HEK293T (cell line): Measurements from ENCODE around the gene ZNF600.

Experiments used
- CTBP1 ChIP-seq: fragments of 450-650 bp; IDR thresholded peaks from 2 replicates; pipeline ENCODE4 v1.6.1; 2016; ENCODE audit warnings: borderline replicate concordance
- ELF4 ChIP-seq: fragments of 450-650 bp; IDR thresholded peaks from 2 replicates; pipeline ENCODE4 v1.6.1; 2017; ENCODE audit warnings: antibody characterized with exemption
- HDGF ChIP-seq: fragments of 450-650 bp; IDR thresholded peaks from 2 replicates; pipeline ENCODE4 v1.6.1; 2017; ENCODE audit warnings: antibody characterized with exemption, borderline replicate concordance
- NFRKB ChIP-seq: fragments of 450-650 bp; IDR thresholded peaks from 2 replicates; pipeline ENCODE4 v1.6.1; 2016; ENCODE audit warnings: mild to moderate bottlenecking, moderate library complexity
- SUZ12 ChIP-seq: fragments of 450-650 bp; IDR thresholded peaks from 2 replicates; pipeline ENCODE4 v1.6.1; 2016; ENCODE audit warnings: mild to moderate bottlenecking
- TARDBP ChIP-seq: fragments of 450-650 bp; IDR thresholded peaks from 2 replicates; pipeline ENCODE4 v1.6.1; 2016

DNA sequence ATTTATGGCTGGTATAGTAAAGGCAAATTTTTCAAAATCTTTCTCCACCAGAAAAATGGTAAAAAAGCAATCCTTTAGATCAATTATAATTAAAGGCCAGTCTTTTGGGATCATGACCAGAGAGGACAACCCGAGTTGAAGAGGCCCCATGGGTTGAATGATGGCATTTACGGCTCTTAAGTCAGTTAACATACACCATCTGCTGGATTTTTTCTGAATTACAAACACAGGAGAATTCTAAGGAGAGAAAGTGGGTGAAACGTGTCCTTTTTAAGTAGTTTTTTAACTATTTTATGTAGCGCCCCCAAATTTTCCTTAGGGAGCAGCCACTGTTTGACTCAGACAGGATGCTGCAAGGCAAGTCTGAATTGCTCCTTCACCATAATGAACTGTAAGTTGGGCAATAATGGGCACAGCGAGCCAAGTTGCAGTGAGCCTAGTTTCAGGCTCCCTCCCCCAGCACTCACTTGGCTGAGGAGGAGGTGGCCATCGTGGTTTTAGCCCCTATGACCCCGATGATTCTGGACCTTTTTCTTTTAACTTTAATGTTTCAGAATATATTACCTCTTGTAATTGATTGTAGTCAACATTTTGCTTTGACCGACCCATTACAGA, 38.1 kb downstream of the ZNF600 start:
- TF ChIP-seq CTBP1 (no peak), ELF4 (no peak), SUZ12 (no peak), TARDBP (no peak), HDGF (no peak), NFRKB (no peak)
